GM21447 (cell line): ENCODE results near the gene HECTD3.
"Not testable (repeated sequence)": the region's sequence is repeated elsewhere in the genome, so short reads cannot be mapped to it uniquely, and the experiment has no call there.

Source experiments
- ATAC-seq: cut with Tn5 transposase; IDR thresholded peaks from one replicate; pipeline ENCODE4 v1.9.1; 2021; ENCODE audit not compliant: unreplicated experiment

Gene HECTD3

GRCh38 chr1:44994309-44994898 lies 16.7 kb downstream of the HECTD3 start:
- ATAC-seq, result no peak

GRCh38 chr1:44988531-44989156 lies 22.5 kb downstream of the HECTD3 start:
- no peak for ATAC-seq

GRCh38 chr1:44985747-44986359 lies 25.3 kb downstream of the HECTD3 start:
- ATAC-seq, result peak; percentile 4

GRCh38 chr1:44977372-44977771 lies 33.8 kb downstream of the HECTD3 start:
- not testable (repeated sequence) for ATAC-seq

- no peak for ATAC-seq
Measured at GRCh38 chr1:44976252-44976651, 34.9 kb downstream of the HECTD3 start.

GRCh38 chr1:44973645-44974044 lies 37.5 kb downstream of the HECTD3 start:
- ATAC-seq, result no peak

- ATAC-seq, result no peak
Measured at GRCh38 chr1:44970317-44970716, 40.8 kb downstream of the HECTD3 start.

GRCh38 chr1:44964396-44964795 lies 46.7 kb downstream of the HECTD3 start:
- no peak for ATAC-seq

GRCh38 chr1:44962729-44963128 lies 48.4 kb downstream of the HECTD3 start:
- ATAC-seq, result no peak

- not testable (repeated sequence) for ATAC-seq
Measured at GRCh38 chr1:44962022-44962421, 49.1 kb downstream of the HECTD3 start.

- ATAC-seq, result not testable (repeated sequence)
Measured at GRCh38 chr1:44957566-44957965, 53.6 kb downstream of the HECTD3 start.

GRCh38 chr1:44956077-44956476 lies 55.0 kb downstream of the HECTD3 start:
- ATAC-seq, result not testable (repeated sequence)
